ENCODE measurements around the gene TAOK1.
"Not testable (repeated sequence)": the region's sequence is repeated elsewhere in the genome, so short reads cannot be mapped to it uniquely, and the experiment has no call there.

TAOK1 gene

GRCh38 chr17:29389982-29390850, at the start of gene TAOK1:
TAOK1 (plus strand) TSS chr17:29390363; CDS start chr17:29451549, 61,186 bp downstream.
- DNase-seq: peak; percentile 84 to 93

- DNase-seq: no peak
These were observed 48.4 kb upstream of the TAOK1 start for GRCh38 chr17:29341726-29342125.

GRCh38 chr17:29342158-29342765, 47.9 kb upstream of the TAOK1 start:
- no peak for DNase-seq

GRCh38 chr17:29344201-29344856, 45.8 kb upstream of the TAOK1 start:
- no peak for DNase-seq

GRCh38 chr17:29345066-29345465, 45.1 kb upstream of the TAOK1 start:
- no peak for DNase-seq

- not testable (repeated sequence) for DNase-seq
These were observed 44.7 kb upstream of the TAOK1 start for GRCh38 chr17:29345470-29345869.

GRCh38 chr17:29346462-29346861, 43.7 kb upstream of the TAOK1 start:
- no peak for DNase-seq

GRCh38 chr17:29347831-29348629, 42.1 kb upstream of the TAOK1 start:
- no peak for DNase-seq

- no peak for DNase-seq
These were observed 40.8 kb upstream of the TAOK1 start for GRCh38 chr17:29349409-29349808.

GRCh38 chr17:29352146-29352545, 38.0 kb upstream of the TAOK1 start:
- DNase-seq: no peak

- DNase-seq: no peak
These were observed 32.9 kb upstream of the TAOK1 start for GRCh38 chr17:29357232-29357631.

GRCh38 chr17:29357821-29358232, 32.3 kb upstream of the TAOK1 start:
- no peak for DNase-seq

GRCh38 chr17:29358416-29358815, 31.7 kb upstream of the TAOK1 start:
- no peak for DNase-seq

- no peak for DNase-seq
These were observed 30.4 kb upstream of the TAOK1 start for GRCh38 chr17:29359777-29360176.

GRCh38 chr17:29363716-29364115, 26.4 kb upstream of the TAOK1 start:
- DNase-seq: no peak

GRCh38 chr17:29364691-29365090, 25.5 kb upstream of the TAOK1 start:
- DNase-seq: no peak

GRCh38 chr17:29368161-29368560, 22.0 kb upstream of the TAOK1 start:
- DNase-seq: no peak

- no peak for DNase-seq
These were observed 21.2 kb upstream of the TAOK1 start for GRCh38 chr17:29368926-29369325.

- DNase-seq: peak in 1 of 2 experiments; percentile 56
These were observed 20.1 kb upstream of the TAOK1 start for GRCh38 chr17:29369831-29370735.

GRCh38 chr17:29376667-29377270, 13.4 kb upstream of the TAOK1 start:
- peak in 1 of 2 experiments; percentile 2 for DNase-seq

- DNase-seq: no peak
These were observed 11.7 kb upstream of the TAOK1 start for GRCh38 chr17:29378500-29378899.
